HG02571 (cell line): ENCODE measurements around the gene AK3.
"Not testable (repeated sequence)": the region's sequence is repeated elsewhere in the genome, so short reads cannot be mapped to it uniquely, and the experiment has no call there.

Source experiments
- ATAC-seq: cut with Tn5 transposase; IDR thresholded peaks from one replicate; pipeline ENCODE4 v1.9.1; 2021; ENCODE audit warnings: mild to moderate bottlenecking, moderate library complexity; ENCODE audit not compliant: unreplicated experiment

The AK3 gene

DNA sequence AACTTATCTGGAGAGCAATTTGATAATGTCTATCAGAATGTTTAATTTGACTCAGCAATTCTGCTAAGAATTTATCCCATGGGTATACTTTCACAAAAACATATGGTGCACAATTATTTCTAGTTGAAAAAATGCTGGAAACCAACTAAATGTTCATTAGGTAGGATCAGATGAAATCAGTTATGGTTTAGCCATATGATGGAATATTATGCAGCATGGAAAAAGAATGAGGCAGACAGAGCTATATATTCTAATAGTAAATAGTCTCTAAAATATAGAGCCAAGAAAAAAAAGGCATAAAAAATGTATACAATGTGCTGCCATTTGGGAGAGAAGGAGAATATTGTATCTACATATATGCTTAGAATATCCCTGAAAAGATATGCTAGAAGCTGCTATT is 71.1 kb downstream of the AK3 start:
- ATAC-seq, result no peak

DNA sequence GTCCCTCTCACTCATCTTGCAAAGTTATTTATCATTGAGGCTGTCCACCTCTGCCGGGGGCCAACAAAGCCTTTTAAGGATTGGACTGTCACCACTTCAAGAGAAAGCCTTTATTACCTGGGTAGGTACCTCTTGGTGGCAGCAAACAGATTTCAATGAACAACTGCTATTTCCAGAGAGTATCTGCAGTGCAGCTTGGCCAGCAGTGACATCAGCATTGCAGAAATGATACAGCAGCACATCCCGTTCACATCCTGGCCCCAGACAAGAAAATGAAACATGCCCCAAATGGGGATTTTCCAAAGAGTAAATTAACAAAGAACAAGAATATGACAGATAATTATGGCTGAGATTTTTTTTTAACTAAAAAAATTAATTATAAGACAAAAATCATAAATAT is 72.4 kb downstream of the AK3 start:
- ATAC-seq, result no peak

DNA sequence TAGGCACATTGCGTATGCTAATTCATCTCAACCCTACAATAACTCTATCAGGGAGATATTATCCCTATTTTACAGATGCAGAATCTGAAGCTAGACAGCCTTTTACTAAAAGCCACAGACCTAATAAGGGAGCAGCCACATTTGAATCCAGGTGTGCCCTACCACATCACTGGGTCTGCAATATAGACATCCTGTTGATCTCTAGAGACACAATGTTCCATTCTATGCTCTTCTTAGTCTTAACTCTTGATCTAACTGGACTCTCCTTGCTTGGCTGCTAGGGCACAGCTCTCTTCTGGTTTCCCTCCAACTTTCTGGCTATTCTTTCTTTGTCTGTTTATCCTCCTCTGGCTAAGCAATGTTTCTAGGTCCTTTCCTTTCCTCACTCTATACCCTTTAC is 73.3 kb downstream of the AK3 start:
- ATAC-seq, result no peak

DNA sequence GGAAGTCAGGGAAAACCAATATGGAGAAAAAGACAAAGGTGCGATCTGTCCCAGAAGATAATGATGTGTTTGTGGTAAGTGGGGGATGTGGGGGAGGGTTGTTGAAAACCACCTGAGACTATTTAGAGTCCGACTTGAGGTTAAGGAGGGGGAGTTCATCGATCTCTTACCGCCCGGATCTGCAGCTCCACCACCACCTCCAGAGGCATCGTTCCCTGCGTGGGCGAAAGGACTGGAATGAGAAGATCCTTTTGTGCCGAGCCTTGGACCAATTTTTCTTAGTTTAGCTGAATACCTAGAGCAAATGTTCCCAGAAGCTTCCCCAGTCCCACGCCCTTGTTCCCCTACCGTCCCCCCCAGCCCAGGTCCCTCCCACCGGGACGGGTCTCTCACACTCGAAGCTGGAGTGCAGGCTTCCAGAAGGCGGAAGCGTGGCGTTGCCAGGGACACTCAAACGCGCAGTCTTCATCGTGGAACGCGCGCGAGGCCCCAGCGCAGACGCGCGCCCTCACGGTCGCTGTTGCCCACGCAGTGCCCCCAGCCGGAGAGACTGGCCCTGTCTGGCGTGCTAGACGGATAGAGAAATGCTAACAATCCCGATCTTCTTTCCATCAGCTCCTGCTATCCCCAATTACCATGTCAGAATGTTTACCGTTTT is 74.8 kb downstream of the AK3 start, which contains the start of gene SPATA6L:
Gene SPATA6L, minus strand, starts transcription at position 439 of the 658 bp plus-strand sequence. Its CDS starts 230 bp downstream, at position 209.
- ATAC-seq, result peak; percentile 44

DNA sequence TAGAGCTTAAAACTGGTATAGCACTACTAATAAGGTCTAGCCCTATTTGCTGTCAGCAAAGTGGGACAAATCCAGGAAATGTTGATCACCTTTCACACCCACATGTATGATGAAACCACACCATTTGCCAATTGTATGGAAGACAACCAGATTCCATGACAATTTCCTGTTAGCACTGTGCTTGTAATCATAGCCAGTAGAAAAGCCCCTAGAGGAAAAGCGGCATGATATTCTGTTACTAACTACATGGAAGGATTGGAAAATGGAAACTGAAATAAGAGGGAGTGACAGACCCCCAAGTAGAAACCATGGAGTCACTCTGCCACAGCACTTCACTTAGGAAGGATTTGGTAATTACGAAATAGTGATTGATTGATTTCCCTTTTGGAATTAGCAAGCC is 75.6 kb downstream of the AK3 start:
- ATAC-seq, result no peak

DNA sequence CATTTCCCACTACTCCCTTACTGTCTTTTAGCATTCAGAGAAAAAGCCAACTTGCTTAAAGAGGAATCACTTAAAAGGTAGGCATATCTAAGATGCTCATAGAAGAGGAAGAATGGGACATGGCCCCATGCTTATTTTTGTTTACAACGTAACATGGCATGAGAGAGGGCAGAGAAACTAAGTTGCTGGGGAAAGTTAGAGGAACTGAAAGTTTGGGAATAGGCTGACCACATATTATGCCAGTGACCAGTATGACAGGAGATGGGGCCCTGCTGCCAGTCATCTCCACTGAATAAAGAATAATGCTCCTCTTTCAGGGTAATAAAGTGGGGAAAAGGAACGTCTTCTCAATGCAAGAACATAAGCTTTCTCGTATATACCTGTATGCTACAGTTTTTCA is 77.0 kb downstream of the AK3 start:
- ATAC-seq, result no peak

DNA sequence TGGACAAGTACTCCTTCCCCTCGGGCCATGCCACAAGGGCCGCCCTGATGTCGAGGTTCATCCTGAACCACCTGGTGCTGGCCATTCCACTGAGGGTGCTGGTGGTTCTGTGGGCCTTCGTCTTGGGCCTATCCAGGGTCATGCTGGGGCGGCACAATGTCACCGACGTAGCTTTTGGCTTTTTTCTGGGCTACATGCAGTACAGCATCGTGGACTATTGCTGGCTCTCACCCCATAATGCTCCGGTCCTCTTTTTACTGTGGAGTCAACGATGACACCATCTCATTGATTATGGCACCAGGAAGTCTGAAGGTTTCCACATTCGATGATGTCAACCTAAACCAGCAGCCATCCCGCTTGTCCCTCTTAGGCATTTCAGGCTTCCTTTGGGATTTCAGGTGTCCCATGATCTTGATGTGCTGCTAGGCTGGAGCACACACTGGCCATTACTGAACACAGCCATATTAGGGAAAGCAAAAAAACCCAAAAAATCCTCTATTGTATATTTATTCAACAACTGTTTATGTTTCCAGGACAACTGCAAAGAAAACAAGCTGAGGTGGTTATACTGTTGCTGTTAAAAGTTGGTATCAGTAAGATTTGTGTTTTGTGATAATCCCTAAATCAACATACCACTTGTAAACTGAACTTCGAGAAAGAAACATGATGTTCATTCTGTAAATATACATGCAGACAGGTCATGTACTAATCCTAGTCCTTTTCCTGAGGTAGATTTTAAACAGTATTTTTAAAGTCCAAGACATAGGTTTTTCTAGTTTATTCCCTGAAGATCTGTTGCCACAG is 77.8 kb downstream of the AK3 start:
- no peak for ATAC-seq

DNA sequence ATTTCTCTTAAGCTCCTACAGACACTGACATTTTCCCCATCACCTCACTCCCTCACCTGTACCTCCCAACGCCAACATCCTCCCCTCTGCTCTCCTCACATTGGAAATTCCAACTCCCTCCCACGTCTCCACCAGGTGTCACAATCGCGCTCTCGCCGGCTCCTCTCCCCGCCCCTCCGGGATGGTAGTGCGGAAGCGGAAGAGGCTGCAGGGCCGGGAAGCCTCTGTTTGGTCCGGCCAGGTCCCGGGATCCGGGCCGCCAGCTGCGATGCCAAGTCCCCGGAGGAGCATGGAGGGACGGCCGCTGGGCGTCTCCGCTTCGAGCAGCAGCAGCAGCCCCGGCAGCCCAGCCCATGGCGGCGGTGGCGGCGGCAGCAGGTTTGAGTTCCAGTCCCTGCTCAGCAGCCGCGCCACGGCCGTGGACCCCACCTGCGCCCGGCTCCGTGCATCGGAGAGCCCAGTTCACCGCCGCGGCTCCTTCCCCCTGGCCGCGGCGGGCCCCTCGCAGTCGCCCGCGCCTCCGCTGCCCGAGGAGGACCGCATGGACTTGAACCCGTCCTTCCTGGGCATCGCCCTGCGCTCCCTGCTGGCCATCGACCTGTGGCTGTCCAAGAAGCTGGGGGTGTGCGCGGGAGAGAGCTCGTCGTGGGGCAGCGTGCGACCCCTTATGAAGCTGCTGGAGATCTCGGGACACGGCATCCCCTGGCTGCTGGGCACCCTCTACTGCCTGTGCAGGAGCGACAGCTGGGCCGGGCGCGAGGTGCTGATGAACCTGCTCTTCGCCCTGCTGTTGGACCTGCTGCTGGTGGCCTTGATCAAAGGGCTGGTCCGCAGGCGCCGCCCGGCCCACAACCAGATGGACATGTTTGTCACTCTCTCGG is 78.7 kb downstream of the AK3 start, which contains the start of gene PLPP6:
Gene PLPP6, plus strand, starts transcription at position 187 of the 881 bp plus-strand sequence. Its CDS starts 82 bp downstream, at position 269.
- ATAC-seq, result peak; percentile 86

DNA sequence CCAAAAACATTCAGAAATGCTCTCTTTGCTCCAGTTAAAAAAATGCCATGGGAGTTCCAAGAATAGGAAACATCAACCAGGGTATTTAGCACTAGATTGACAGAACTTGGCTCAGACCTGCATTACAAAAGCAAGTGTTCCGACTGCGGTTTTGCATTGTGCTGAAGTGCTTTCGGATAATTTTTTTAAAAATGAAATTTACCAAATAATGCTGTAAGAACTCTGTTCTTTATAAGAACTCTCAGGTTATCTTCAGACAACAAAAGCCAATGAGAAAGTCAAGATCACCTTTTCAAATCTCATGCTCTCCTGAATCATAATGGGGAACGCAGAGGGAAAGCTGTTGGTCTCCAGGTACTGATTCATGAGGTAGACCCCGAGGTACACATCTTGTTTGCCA is 79.4 kb downstream of the AK3 start:
- ATAC-seq, result no peak

DNA sequence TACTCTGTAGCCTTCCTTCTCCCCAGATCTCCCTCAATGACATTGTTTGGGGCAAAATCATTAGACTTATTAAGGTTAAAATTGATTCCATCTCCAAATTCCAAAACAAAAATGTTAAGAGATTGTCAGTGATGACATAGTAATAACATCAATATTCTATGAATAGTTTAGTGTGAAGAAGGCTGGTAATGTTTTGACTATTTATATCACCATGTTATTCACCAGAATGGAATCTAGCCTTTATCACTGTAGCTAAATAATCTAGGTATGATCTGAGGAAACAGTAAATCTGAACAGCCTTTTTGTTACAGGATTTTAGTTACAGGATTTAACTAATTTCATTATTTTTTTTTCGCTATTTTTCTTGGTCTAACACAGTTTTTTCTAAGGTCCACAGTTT is 79.8 kb downstream of the AK3 start:
- ATAC-seq, result no peak

DNA sequence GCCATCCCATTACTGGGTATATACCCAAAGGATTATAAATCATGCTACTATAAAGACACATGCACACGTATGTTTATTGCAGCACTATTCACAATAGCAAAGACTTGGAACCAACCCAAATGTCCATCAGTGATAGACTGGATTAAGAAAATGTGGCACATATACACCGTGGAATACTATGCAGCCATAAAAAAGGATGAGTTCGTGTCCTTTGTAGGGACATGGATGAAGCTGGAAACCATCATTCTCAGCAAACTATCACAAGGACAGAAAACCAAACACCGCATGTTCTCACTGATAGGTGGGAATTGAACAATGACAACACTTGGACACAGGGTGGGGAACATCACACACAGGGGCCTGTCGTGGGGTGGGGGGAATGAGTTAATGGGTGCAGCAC is 80.3 kb downstream of the AK3 start:
- ATAC-seq, result not testable (repeated sequence)
